DOHH2 (cell line): ENCODE measurements around the gene GRK4.

ENCODE experiments used
- CTCF ChIP-seq: fragments of 200-600 bp; sonication (generic); IDR thresholded peaks from one replicate; pipeline ENCODE4 v1.5.1; 2014; ENCODE audit warnings: antibody characterized with exemption, mild to moderate bottlenecking, low read depth, low read length; ENCODE audit not compliant: poor library complexity, severe bottlenecking
- EZH2phosphoT487 ChIP-seq: fragments of 200-600 bp; sonication (generic); IDR thresholded peaks from 2 replicates; pipeline ENCODE4 v1.6.1; 2017; ENCODE audit warnings: borderline replicate concordance, mild to moderate bottlenecking, antibody characterized with exemption, low read length, moderate library complexity, mixed read lengths

GRCh38 chr4:2944091-2944482, 19.3 kb upstream of the GRK4 start:
- TF ChIP-seq CTCF (no peak), EZH2phosphoT487 (no peak)
